Measurements from ENCODE around the gene TNS3.

Gene TNS3

GRCh38 chr7:47521816-47522561 is 59.9 kb downstream of the TNS3 start:
- no peak for DNase-seq (ENCODE audit: low read depth)

GRCh38 chr7:47521011-47521795 is 60.7 kb downstream of the TNS3 start:
- DNase-seq (ENCODE audit: low read depth), result no peak

- DNase-seq (ENCODE audit: low read depth), result peak; percentile 86
Measured at GRCh38 chr7:47520406-47520805, 61.5 kb downstream of the TNS3 start.

- DNase-seq (ENCODE audit: low read depth), result peak; percentile 83
Measured at GRCh38 chr7:47518827-47519226, 63.1 kb downstream of the TNS3 start.

GRCh38 chr7:47517821-47518480 is 64.0 kb downstream of the TNS3 start:
- DNase-seq (ENCODE audit: low read depth), result no peak

- DNase-seq (ENCODE audit: low read depth), result no peak
Measured at GRCh38 chr7:47516985-47517600, 64.8 kb downstream of the TNS3 start.

- DNase-seq (ENCODE audit: low read depth), result no peak
Measured at GRCh38 chr7:47516386-47516785, 65.5 kb downstream of the TNS3 start.

GRCh38 chr7:47515305-47515834 is 66.5 kb downstream of the TNS3 start:
- DNase-seq (ENCODE audit: low read depth), result no peak

- DNase-seq (ENCODE audit: low read depth), result peak; percentile 72
Measured at GRCh38 chr7:47514818-47515217, 67.1 kb downstream of the TNS3 start.

GRCh38 chr7:47514367-47514766 is 67.5 kb downstream of the TNS3 start:
- no peak for DNase-seq (ENCODE audit: low read depth)

GRCh38 chr7:47513741-47514241 is 68.1 kb downstream of the TNS3 start:
- DNase-seq (ENCODE audit: low read depth), result peak; percentile 88

GRCh38 chr7:47512481-47513176 is 69.3 kb downstream of the TNS3 start:
- DNase-seq (ENCODE audit: low read depth), result no peak

- DNase-seq (ENCODE audit: low read depth), result no peak
Measured at GRCh38 chr7:47511699-47512370, 70.1 kb downstream of the TNS3 start.

GRCh38 chr7:47510786-47511185 is 71.1 kb downstream of the TNS3 start:
- no peak for DNase-seq (ENCODE audit: low read depth)

GRCh38 chr7:47510192-47510591 is 71.7 kb downstream of the TNS3 start:
- no peak for DNase-seq (ENCODE audit: low read depth)

- DNase-seq (ENCODE audit: low read depth), result no peak
Measured at GRCh38 chr7:47509571-47509970, 72.3 kb downstream of the TNS3 start.

- DNase-seq (ENCODE audit: low read depth), result peak; percentile 36
Measured at GRCh38 chr7:47508389-47509380, 73.2 kb downstream of the TNS3 start.

GRCh38 chr7:47507522-47507921 is 74.4 kb downstream of the TNS3 start:
- no peak for DNase-seq (ENCODE audit: low read depth)

Measured in iris pigment epithelial cell (primary cell).